ENCODE data around the gene RAD50. TPM values are rescaled to one million over a fixed set of nuclear protein-coding genes. Genes with fewer than 3 reads are reported as not detected.

The RAD50 gene
- total RNA-seq, 6 experiments from 2014 or later: 11.6 to 27.7 (median 12.8) TPM

DNA sequence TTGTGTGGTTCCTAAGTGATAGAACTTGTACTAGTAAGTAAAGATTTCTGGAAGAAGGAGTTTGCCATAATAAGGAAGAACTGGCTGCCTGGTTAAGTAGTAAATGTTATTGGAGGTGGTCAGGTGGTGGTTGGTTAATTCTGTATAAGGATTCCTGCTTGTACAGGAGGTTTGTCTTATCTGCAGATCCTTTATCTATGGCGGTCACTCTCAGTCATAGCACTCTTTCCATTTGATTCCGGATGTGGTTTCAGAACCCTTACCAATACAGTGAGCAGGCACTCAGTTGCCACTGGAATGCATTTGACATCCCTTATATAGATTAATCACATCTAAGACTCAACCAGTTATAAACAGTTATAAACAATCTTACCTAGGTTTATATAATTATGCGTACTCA lies 50.3 kb downstream of the RAD50 start:
- no peak overlapping the region for H3K27ac Mint-ChIP-seq
- H3K9me3 Mint-ChIP-seq: no peaks in the 10 kb centered on the region
- DNase-seq: no peak
- peaks cover 25% of the 10 kb centered on the region for H3K36me3 Mint-ChIP-seq (ENCODE audit: low read depth)
- TF ChIP-seq, protein P1, sequence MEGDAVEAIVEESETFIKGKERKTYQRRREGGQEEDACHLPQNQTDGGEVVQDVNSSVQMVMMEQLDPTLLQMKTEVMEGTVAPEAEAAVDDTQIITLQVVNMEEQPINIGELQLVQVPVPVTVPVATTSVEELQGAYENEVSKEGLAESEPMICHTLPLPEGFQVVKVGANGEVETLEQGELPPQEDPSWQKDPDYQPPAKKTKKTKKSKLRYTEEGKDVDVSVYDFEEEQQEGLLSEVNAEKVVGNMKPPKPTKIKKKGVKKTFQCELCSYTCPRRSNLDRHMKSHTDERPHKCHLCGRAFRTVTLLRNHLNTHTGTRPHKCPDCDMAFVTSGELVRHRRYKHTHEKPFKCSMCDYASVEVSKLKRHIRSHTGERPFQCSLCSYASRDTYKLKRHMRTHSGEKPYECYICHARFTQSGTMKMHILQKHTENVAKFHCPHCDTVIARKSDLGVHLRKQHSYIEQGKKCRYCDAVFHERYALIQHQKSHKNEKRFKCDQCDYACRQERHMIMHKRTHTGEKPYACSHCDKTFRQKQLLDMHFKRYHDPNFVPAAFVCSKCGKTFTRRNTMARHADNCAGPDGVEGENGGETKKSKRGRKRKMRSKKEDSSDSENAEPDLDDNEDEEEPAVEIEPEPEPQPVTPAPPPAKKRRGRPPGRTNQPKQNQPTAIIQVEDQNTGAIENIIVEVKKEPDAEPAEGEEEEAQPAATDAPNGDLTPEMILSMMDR (IDR thresholded peaks at IDR 0.05): no peak
- no peaks in the 10 kb centered on the region for H3K4me1 Mint-ChIP-seq (ENCODE audit: low read depth)
- no peak overlapping the region for H3K4me3 Mint-ChIP-seq
- H3K27me3 Mint-ChIP-seq (ENCODE audit: insufficient read depth): no peaks in the 10 kb centered on the region; the same call in 1 of the 2 replicates

DNA sequence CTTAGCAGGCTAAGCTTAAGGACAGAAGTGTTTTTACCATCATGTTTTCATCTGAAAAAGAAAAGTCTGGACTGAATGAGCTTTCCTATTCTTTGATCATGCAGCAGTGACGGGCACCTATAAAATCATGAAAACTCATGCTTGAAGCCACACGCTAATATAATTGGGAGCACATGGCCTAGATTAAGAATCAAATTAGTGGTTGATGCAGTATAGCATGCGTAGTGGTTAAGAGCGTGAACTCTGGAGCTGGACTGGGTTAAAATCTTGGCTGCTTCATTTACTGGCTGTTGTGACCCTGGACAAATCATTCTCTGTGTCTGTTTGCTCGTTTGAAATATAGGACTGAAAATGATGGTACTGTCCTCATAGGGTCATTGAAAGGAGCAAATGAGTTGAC lies 51.3 kb downstream of the RAD50 start:
- H3K27me3 Mint-ChIP-seq (ENCODE audit: insufficient read depth): no peaks in the 10 kb centered on the region; the same call in 1 of the 2 replicates
- no peak overlapping the region for H3K4me3 Mint-ChIP-seq
- H3K36me3 Mint-ChIP-seq (ENCODE audit: low read depth): peaks cover 27% of the 10 kb centered on the region
- no peak for DNase-seq
- H3K27ac Mint-ChIP-seq: no peak overlapping the region
- TF ChIP-seq, protein P1 (IDR thresholded peaks at IDR 0.05): no peak
- H3K9me3 Mint-ChIP-seq: no peaks in the 10 kb centered on the region
- no peaks in the 10 kb centered on the region for H3K4me1 Mint-ChIP-seq (ENCODE audit: low read depth)

DNA sequence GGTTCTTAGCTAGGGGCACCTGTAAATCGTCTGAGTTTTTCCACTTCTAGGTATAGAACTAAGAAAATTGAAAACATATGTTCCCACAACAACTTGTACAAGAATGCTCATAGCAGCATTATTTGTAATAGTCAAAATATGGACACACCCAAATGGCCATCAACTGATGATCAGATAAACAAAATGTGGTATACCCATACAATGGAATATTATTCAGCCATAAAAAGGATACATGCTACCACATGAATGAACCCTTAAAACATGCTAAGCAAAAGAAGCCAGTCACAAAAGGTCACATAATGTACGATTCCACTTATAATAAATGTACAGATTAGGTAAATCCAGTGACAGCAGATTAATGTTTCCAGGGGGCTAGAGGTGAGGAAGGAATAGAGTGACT lies 55.2 kb downstream of the RAD50 start:
- no peak for DNase-seq
- H3K27ac Mint-ChIP-seq: no peak overlapping the region
- TF ChIP-seq, protein P1 (IDR thresholded peaks at IDR 0.05): no peak
- no peaks in the 10 kb centered on the region for H3K9me3 Mint-ChIP-seq
- peaks cover 13% of the 10 kb centered on the region for H3K36me3 Mint-ChIP-seq (ENCODE audit: low read depth)
- no peaks in the 10 kb centered on the region for H3K4me1 Mint-ChIP-seq (ENCODE audit: low read depth)
- no peaks in the 10 kb centered on the region for H3K27me3 Mint-ChIP-seq (ENCODE audit: insufficient read depth)
- no peak overlapping the region for H3K4me3 Mint-ChIP-seq

DNA sequence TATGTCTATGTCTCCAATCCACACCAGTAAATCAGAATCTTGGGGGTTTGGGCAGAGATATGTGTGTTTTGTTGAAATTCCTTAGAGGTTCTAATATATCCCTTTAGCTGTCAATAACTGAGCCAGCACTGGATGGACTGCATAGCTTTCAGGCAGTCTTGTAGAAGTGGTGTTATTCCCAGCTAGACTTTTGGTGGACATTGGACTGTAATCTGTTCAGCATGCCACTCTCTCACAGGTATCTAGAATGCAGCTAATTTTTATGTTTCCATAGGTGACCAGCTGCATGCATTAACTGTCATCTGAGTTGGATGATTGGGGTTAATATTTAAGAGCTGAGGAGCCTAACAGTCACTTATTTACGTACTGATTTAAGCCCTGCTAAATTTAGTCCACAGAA lies 56.1 kb downstream of the RAD50 start:
- no peak for DNase-seq
- no peaks in the 10 kb centered on the region for H3K27me3 Mint-ChIP-seq (ENCODE audit: insufficient read depth)
- TF ChIP-seq, protein P1 (IDR thresholded peaks at IDR 0.05): no peak
- peaks cover 13% of the 10 kb centered on the region for H3K36me3 Mint-ChIP-seq (ENCODE audit: low read depth)
- no peaks in the 10 kb centered on the region for H3K4me1 Mint-ChIP-seq (ENCODE audit: low read depth)
- no peak overlapping the region for H3K27ac Mint-ChIP-seq
- no peak overlapping the region for H3K4me3 Mint-ChIP-seq
- no peaks in the 10 kb centered on the region for H3K9me3 Mint-ChIP-seq

DNA sequence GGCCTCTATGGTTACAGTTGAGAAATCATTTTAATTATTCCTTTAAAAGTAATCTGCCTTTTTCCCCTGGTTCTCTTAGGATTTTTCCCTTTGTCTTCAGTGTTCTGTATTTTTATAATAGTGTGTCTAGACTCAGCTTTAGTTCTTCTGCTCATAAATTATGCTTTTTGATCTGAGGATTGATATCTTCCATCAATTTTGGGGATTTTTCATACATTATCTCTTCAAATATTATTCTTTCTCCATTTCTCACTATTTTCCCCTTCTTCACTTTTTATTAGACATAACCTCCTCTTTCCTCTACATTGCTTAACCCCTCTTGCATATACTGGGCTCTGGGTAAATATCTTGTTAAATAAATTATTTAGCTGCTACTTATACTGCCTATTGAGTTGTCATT lies 64.9 kb downstream of the RAD50 start:
- TF ChIP-seq, protein P1 (IDR thresholded peaks at IDR 0.05): no peak
- no peak overlapping the region for H3K4me3 Mint-ChIP-seq
- H3K36me3 Mint-ChIP-seq (ENCODE audit: low read depth): no peaks in the 10 kb centered on the region
- H3K27ac Mint-ChIP-seq: no peak overlapping the region
- no peaks in the 10 kb centered on the region for H3K4me1 Mint-ChIP-seq (ENCODE audit: low read depth)
- no peaks in the 10 kb centered on the region for H3K9me3 Mint-ChIP-seq
- DNase-seq: no peak
- no peaks in the 10 kb centered on the region for H3K27me3 Mint-ChIP-seq (ENCODE audit: insufficient read depth)

DNA sequence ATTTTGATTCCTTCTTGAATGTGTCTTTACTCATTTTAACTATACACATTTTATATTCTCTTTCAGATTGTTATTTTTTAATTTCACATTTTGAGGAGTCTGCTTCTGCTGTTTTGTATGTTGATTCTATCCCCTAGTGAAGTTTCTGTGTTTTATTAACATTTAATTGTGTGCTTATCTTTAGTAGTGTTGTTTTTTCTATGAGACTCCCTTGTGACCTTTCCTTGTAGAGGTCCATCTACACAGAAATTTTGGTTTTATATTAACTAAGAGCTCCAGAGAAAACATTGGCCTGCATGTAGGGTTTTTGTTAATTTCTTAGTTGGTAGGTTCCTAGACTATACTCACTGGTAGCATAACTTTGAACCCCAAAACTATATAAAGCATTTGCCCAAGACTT lies 65.8 kb downstream of the RAD50 start:
- DNase-seq: no peak
- H3K27me3 Mint-ChIP-seq (ENCODE audit: insufficient read depth): peaks cover 2% of the 10 kb centered on the region; the same call in 1 of the 2 replicates
- TF ChIP-seq, protein P1 (IDR thresholded peaks at IDR 0.05): no peak
- H3K9me3 Mint-ChIP-seq: no peaks in the 10 kb centered on the region
- H3K4me3 Mint-ChIP-seq: no peak overlapping the region
- no peaks in the 10 kb centered on the region for H3K36me3 Mint-ChIP-seq (ENCODE audit: low read depth)
- no peak overlapping the region for H3K27ac Mint-ChIP-seq
- H3K4me1 Mint-ChIP-seq (ENCODE audit: low read depth): no peaks in the 10 kb centered on the region

Measured in HFFc6 (cell line).